NCI-H1048 (cell line): ENCODE results near the gene CCNY.
"Not testable (repeated sequence)": the region's sequence is repeated elsewhere in the genome, so short reads cannot be mapped to it uniquely, and the experiment has no call there.

Source experiments
- DNase-seq: peaks from one replicate; lab custom pipeline; 2025; lab: John Stamatoyannopoulos, UW

Gene CCNY

DNA sequence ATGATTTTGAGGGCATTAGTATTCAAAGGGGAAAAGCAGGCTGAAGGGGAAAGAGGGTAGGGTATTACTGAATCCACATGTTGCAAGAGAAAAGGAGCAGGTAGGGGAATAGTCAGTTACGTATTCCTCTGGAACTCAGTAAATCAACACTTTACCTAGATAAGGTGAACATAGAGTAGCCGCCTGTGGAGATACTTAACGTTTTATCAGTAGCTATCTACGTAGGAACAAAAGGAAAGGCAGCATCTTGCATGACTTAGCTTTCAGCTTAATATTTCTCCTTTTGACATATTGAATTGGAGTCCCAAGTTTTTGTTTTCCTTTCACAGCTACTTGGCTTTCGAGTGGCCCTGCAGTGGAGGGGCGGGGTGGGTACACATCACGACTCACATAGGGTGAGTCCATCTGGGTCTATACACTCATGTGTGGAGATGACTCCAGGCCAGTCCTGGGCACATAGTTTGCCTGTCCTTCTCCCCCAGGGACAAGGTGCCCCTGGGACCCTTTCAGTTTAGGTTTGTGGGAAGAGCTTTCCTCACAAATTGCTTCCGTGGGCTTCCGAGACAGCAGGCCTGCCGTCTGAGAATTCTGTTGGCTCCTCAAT lies 48.1 kb downstream of the CCNY start:
- no peak for DNase-seq

DNA sequence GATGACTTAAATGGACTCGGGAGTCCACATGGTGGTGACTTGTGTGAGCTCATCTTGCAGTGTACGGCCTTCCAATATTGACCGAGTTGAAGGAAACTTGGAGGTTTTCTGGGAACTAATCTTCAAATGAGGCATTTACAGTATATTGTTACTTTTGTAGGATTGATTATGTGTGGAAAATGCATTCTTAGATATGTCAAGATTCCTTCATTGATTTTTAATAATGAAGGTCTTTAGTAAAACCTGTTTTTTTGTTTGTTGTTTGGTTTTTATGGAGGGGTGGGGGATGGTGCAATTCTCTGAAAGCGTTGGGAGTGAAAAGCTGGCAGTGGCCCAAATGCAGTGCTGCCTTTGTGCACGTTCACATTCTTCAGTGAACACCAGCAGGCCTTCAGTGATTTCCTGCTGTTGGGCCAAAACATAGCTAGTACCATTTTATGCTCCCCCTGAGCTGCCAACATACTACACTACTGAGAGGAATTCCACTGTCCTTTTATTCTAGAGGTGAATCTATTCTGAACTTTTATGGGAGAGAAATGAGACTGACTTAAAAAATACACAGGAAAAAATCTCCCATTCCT lies 50.4 kb downstream of the CCNY start:
- DNase-seq, result no peak

DNA sequence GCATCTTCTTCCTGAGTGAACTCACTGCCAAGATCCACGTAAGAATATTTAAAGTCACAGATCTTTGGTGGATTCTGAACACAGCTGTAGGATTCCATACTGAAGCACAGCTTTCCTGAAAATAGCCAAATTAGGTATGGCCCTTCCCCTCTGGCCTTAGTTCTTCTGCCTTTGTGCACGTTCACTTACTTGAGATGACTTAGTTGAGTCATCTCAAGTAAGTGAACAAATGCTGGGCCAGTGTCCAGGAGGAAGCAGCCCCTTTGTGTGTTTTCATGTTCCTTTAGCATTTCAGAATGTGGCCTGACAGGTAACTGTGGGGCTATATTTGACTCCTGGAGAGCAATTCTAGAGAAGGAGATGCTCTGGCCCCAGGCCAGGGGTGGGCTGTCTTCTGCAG lies 51.5 kb downstream of the CCNY start:
- DNase-seq, result no peak

DNA sequence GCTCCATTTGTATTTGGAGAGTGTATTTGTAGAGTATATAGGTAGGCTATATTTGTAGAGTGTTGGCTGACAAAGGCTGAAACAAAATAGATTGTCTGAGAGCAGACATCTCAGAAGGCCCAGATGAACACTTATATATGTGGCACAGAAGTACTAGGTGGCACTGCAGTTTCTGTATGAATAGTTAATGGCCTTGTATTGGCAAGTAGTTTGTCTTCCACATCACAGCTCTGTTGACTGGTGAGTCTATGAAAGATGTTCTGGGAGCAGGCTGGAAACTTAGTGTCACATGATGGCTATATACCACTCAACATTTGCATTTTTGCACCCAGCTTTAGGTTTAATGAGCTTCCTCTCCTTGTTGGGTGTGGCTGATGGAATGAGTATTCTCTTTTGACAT lies 51.9 kb downstream of the CCNY start:
- DNase-seq, result no peak

DNA sequence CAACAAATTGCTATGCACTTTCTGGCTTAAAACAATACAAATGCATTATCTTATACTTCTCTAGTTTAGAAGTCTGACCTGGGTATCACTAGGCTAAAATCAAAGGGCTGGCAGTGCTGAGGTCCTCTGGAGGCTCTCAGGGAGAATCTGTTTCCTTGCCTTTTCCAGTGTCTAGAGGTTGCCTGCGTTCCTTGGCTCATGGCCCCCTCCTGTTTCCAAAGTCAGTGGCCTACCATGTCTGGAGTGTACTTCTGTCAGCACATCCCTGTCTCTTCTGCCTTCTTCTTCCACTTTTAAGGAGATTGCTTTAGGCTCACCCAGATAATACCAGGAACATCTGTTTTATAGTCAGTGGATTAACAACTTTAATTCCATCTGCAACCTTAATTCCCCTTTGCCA lies 52.4 kb downstream of the CCNY start:
- DNase-seq, result no peak

DNA sequence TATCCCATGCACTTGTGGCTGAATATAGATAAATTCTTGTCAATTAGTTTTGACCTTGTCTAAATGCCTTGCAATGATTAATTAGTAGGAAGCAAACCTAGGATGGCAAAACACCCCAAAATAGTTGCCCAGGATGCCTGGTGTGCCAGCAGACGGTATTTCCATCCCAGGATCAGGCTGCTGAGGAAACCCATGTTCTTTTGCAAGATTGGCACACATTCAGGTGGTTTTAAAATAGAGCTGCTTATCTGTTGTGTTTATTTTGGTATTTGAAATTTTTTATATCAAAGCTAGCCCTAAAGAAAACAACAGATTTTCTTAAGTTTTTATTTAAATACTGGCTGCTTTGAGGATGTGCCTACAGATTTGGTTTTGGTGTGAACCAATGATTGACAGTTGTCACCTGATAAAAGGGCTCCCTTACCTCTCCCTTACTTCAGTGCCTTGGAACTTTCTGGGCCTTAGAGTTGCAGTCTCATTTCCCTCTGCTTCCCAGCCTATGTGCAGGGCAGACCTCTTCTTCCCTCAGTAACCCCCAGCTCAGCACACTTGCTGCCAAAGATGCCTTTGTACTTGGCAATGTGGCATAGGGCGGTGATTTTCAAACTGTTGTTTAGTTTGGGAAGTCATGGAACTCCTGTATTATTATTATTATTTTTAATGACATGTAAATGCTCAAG lies 54.0 kb downstream of the CCNY start:
- no peak for DNase-seq

DNA sequence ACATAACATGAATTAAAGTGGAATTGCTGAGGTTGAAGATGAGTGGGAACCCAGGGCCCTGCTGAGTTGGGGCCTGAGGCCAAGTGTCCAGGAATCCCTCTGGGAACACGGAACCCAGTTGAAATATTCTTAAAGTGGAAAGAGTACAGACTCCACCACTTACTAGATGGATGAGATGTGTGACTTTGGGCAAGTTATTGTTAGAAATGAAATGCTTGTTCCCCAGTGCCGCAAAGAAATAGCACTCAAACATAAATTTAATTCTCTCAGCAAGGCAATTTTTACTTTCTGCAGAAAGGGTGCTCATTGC lies 54.5 kb downstream of the CCNY start:
- DNase-seq, result no peak

DNA sequence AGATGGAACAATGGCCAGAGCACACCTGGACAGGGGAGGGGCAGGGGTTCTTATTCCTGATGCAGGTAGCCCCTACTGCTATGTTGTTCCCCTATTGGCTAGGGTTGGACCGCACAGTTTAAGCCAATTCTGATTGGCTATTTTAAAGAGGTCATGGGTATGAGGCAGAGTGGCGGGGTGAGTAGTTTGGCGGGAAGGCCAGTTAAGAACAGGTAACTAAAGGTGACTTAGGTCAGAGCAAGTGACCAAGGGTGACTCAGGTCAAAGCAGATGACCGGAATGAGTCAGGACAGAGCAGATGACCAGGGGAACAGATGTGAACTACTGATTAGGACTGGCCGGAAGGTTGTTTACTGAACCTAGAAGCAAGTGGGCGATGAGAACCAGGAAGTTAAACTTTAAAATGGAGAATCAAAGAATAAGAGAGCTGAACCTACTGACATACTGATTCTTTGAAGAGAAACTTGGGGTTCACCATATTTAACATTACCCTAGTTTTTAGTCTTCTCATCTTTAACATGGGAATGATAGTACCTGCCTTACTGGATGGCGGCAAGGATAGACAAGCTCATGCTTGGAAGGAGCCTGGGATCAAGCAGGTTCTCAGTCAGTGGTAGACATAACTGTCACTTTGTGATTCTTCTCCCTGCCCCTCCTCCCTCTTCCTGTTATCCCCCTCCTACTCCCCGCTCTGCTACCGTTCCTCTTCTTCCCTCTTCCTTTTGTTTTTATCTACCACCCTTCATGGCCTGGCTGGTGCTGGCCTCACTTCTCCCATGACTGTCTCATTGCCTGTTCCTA lies 55.0 kb downstream of the CCNY start:
- DNase-seq, result no peak

DNA sequence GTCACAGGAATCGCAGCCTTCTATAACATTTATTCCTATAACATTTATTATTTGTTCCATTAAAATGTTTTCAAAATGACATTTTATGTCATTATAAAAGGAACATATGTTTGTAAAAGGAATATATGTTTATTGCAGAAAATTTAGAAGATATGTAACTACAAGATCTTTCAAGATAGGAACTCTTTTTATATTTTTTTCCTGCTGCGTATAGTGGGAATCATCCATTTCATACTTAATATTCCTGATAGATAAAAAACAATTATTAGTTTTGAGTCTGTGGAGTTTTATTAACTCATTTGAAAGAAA lies 55.6 kb downstream of the CCNY start:
- no peak for DNase-seq

DNA sequence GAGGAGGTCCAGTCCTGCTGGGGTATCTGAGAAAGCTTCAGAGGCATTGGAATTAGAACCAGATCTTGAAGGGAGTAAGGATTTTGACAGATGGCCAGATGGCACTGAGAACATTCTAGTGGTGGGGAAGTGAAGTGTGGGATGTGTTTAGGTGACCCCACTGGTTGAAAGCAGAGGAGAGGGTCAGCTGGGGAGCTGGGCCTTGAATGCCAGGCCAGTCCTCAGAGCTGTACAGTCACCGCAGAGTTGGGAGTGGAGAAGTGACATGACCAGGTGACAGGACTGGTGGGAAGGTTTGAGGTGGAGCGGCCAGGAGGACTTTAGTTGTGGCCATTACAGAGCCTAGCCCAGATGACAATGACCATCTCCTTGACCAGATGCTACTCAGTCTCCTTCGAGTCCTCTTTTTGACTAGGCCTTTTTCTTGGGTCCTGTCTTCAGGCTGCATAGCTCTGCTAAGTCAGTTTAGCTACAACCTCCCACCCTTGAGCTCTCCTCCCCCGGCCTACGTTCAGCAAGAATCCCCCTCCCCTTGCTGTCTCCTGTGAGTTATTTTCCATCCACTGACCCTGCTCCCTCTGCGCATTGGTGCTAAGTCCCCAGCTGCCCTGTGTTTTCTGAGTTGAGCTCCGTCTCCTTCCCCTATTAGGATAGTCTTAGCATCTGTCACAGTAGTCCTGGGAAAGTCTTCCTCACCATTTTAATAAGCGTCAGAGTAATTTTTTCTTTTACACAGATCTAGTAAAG lies 56.3 kb downstream of the CCNY start:
- no peak for DNase-seq

DNA sequence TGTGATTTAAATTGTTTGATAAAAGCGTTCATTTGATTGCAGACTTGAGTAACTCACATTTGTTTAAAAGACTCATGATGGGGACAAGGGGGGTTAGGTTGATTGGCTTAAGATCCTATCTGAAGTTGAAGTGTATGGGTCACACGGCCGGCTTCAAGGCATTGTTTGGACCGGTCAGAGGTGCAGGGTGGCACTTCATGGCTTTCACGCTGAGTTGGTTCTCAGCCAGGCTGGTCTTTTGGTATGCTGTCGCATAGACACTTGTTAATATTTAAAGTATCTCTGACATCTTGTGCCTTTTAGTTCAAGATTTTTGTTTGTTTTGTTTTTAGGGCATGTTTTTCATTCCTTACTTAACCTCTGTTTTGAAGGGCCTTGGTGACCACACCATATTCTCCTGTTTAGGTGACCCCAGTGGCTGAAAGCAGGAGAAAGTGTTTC lies 58.1 kb downstream of the CCNY start:
- DNase-seq, result no peak

DNA sequence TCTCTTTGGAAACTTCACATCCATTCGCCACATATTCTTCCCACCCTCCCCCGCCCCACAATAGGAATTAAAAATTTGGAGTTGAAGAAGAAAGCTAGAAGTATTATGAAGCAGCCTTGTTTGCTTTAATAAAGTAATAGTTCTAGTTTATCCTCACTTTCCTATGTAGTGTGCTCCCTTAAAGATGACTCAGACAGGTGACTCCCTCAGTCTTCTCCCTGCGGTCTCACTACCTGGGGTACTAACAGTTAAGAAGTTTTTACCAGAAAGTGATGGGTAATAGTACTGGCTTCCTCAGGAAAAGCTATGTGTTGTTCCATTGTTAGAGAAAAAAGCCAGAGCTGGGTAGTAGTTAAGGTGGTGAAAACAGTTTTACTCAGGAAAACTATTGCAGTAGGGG lies 58.6 kb downstream of the CCNY start:
- DNase-seq, result no peak

DNA sequence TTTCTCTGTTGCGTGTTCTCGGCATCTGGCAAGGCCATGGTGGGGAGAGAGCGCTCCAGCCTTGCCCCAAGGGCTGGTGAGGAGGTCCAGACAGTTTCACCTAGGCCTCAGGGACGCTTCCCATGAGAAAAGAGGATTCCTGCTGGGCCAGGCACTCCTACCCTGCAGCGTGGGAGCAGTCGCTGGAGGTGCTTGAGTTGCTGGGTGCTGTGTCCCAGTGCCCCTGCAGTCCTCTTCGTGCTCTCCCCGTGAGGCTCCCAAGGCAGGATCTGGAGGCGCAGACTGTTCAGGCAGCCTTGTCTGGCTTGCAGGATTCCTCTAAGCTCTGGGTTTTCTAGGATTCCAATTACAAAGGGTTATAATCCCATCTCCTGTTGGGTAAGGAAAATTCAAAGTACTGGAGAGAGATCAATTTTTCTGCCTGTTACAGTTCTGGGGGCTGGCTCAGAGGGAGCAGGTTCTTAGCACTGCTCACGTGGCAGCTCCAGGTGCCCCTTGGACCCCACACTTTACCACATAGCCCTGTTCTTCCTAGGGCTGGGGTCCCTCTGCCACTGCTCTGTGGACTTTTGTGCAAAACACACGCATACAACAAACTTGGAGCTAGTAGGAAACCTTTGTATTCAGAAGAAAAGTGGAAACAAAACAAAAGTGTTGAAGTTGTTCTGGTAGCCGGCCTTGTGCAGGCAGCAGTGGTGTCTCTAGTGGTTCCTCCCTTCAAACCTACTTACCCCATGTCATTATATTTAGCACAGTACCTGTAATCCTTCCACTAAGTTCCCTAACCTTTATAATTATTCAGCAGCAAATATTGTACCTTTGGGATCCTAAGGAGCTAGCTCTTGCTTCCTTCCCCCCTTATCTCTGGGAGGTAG lies 60.5 kb downstream of the CCNY start:
- no peak for DNase-seq

DNA sequence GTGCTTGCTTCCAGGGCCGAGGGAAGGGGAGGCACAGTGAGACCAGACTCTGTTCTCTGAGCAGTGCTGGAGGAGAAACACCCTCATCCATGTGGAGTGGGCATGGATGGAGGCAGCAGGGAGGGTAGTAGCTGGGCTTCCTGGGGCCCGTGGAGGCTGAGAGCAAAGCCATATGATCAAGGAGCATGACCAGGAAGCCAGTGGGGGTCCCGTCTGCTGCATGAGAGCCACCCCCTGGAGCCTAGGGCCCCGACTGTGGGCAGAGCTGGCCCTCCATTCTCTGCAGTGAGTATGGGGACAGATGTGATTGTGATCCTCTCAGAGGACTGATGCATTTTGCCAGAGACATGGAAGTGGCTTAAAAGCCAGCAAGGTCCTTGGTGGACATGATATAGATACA lies 61.6 kb downstream of the CCNY start:
- no peak for DNase-seq

DNA sequence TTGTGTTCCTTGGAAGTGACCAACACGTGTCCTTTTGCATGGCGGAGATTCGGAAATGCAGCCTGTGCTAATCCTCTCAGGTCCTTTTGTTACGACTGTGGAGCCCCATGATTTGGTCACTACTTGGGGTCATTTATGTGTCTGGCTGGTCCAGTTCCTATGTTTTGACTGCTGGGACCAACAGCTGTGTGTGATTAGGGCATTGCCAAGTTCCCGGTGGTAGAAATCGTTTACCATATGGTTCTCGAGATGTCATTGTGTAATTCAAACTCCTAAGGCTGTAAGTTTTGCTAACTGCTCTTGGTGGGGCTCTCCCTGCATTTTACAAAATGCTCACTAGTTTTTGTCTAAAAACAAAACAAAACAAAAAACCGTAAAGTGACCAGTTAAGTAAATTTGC lies 62.0 kb downstream of the CCNY start:
- no peak for DNase-seq

DNA sequence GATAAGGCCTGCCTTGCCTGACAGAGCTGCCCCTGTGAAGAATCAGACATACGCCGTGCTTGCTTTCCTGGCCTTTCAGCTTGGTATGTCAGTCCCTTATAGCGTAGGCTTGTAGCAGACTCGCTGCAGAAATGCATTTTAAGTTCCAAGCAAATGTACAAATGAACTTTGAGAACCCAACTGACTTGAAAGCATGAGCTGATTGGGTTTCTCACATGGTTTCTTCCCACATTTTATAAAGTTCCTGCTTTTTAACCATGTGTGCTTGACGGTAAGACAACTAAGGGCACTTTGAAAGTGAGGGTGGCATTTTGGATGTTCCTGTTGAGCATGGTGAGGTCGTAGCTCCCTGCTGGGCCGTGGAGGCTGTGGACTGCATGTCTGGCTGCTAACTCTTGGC lies 62.6 kb downstream of the CCNY start:
- DNase-seq, result no peak

DNA sequence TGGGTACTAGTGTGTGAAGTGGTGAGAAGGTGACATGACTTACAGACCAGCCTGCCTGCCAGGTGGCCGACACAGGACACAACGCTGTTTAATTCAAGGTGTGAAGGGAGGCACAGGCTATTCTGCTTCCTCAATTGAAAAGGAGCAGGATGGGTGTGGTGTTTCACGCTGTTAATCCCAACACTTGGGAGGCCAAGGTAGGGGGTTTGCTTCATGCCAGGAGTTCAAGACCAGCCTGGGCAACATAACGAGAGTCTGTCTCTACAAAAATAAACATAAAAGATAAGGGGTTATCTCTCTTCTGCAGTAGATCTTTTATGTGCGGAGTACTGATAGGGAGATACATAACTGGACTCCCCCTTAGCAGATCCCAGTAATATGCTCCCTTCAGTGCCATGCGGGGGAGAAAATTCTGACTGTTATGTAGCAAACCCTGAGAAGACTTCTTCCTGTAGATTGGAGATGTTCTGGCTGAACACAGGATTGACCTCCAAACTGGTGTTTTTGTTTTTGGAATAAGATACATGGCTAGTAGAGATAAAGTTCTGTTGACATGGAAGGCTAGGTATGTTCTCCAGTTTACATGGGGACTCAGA lies 63.2 kb downstream of the CCNY start:
- DNase-seq, result no peak

DNA sequence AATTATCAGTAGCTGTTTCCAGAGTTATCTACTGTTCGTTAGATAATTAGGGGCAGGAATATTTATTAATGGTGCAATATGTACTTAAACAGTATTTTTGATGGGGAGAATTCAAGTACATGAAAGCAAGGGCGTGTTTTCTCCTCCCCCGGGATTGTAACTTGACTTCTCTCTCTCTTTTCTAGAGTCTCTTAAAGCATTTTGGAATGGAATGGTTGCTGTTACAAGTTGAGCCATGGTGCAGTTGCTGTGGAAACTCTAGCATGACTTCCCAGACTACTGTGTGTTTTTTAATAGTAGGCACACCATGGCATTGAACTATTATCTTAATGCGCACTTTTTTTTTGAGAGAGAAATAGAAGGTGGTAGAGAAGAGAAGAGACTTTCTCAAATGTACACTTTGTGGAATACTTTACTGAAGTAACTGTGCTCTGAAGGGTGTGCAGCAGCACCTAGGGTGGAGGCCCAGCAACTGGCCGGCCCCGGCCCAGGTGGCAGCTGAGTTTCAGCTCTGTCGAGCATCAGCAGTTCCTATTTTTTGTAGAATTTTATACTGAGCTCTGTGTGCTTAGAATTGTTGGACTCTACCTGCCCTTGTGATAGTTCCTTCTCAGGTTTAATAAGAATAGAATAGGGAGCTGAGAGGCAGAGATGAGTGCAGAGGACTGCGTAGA lies 64.4 kb downstream of the CCNY start:
- DNase-seq, result no peak

DNA sequence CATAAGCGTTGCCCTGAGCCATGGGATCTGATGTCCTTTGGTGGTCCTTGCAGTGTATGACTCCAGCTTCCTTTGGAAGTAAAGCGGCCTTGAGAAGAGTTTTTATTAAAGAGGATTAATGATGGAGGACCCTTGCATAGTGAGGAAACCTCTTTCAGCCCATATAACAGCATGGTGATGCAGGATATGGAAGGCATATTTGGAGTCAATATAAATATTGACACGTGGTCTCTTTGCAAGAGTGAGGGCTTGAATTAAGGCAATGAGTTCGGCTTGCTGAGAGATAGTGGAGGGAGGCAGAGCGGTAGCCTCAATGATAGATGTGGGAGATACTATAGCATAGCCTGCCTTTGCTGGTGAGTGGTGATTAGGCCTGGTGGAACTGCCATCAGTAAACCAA lies 67.2 kb downstream of the CCNY start:
- not testable (repeated sequence) for DNase-seq

DNA sequence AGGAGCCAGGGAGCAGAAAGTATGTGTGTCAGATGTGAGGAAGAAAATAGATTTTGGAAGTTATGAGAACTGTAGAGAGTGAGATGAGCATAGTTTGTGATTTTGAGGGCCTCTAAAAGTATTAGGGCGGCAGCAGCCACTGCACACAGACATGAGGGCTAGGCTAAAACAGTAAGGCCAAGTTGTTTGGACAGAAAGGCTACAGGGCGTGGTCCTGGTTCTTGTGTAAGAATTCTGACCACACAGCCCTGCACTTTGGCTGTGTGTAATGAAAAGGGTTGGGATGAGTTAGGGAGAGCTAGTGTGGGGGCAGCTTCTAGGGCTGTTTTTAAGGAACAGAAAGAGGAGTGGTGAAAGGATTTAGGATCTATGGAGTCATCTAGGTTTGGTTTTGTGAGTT lies 67.8 kb downstream of the CCNY start:
- DNase-seq, result not testable (repeated sequence)
